Stimulated activated CD4-positive, alpha-beta T cell treated with anti-CD3 and anti-CD28 coated beads, Interleukin-1b, Interleukin-23, amount 100 ng/mL, for 4 hours (primary cell): ENCODE data around the gene NIPA2.
"Not testable (repeated sequence)": the region's sequence is repeated elsewhere in the genome, so short reads cannot be mapped to it uniquely, and the experiment has no call there.

Experiments used
- DNase-seq, 2 donors: peaks; one replicate each; pipeline ENCODE4 v3.0.0-alpha.2; 2020; ENCODE audit warnings: low read depth in 2 of 2

NIPA2 gene

DNA sequence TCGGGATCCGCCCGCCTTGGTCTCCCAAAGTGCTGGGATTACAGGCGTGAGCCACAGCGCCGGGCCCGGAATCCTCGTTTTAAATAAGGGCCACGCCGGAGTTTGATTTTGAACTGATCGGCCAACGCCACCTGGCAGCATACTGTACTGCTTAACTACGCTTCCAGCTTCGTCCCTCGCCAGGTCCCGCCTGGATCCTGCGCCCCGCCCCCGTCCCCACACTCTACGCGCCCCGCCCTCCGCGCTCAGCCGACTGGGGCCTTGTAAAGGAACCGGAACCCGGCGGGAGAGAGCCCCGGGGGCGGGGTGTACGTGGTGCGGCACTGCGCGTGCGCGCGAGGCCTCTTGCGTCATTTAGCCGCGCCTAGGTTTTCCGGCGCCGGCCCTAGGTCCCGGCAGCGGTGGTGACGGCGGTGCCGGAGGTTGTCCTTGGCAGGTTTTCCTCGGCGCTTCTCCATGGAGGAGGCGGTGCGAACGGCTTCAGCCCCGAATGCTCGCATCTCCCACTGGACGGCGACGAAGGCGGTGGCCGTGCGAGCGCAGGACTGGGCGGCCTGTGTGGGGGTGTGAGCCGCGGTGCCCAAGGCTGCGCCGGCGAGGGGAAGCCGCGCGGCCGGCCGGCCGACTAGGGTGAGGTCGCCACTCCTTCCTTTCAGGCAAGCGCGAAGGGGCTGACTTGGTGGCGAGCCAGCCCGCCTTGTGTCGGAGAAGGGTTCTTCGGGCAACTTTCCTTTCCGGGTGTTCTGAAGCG is at the start of gene NIPA2:
NIPA2 (plus strand) TSS at position 375 of the 751 bp plus-strand sequence. CDS start 13,066 bp downstream, outside the sequence.
- peak; percentile 98 to 99 for DNase-seq

GRCh38 chr15:22794063-22794462 is 44.4 kb upstream of the NIPA2 start:
- no peak for DNase-seq

GRCh38 chr15:22794621-22795167 is 43.8 kb upstream of the NIPA2 start:
- no peak for DNase-seq

- no peak for DNase-seq
These were observed 43.0 kb upstream of the NIPA2 start for GRCh38 chr15:22795206-22796063.

DNA sequence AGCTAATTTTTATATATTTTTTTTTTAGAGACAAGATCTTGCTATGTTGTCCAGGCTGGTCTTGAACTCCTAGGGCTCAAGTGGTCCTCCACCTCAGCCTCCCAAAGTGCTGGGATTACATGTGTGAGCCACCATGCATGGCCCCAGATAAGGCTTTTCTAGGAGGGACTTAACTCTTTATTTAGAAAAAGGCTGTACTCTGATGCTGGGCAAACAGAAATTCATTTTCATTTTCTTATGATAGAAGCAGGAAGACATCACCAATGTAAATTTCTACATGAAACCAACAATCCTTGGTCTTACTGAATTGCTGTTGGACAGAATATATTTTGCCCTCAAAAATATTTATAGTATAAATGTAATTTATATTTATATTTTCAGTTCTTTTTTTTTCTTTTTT is 42.4 kb upstream of the NIPA2 start:
- no peak for DNase-seq

GRCh38 chr15:22799902-22800301 is 38.6 kb upstream of the NIPA2 start:
- no peak for DNase-seq

- DNase-seq, result not testable (repeated sequence)
These were observed 35.5 kb upstream of the NIPA2 start for GRCh38 chr15:22803006-22803405.

DNA sequence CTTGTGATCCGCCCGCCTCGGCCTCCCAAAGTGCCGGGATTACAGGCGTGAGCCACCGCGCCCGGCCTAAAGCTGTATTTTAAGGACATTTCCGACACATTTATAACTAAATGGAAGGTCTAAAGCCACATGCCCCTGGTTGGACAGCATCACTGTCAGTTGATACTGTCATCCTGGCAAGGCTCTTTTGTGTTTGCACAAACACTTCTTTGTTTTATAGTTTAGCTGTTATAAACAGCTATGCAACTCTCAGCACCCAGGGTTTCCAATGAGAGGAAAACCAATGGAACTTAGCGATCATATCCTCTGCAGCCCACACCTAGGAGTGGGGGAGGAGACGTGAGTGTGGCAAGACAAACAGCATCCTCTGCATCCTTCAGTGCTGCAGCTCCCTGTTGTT is 32.3 kb upstream of the NIPA2 start:
- DNase-seq, result no peak

DNA sequence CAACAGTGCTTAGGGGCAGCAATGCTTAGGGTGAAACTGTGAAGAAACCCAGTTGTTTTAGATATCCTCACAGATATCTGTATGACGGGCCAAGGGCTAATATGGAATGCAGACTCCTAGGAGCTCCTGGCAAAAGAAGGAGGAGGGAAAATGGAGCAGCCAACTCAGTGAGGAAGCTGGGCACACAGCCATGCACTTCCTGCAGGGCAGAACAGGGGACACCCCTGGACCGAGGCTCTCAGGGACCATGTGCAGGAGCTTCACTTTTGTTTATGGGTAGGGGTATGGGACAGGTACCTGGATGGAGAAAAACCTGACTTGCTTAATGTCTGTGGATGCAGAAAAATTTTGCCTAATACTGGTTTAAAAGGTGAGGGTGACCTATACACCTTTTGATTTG is 31.8 kb upstream of the NIPA2 start:
- no peak for DNase-seq

DNA sequence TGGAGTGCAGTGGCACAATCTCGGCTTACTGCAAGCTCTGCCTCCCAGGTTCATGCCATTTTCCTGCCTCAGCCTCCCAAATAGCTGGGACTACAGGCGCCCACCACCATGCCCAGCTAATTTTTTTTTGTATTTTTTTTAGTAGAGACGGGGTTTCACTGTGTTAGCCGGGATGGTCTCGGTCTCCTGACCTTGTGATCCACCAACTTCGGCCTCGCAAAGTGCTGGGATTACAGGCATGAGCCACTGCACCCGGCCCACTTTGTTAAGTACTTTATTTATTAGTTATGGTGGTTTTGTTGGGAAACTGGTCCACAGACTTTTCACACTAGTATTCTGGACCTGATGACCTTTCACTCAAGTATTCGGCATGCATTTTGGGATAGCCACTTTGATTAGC is 30.6 kb upstream of the NIPA2 start:
- not testable (repeated sequence) for DNase-seq

- DNase-seq, result no peak
These were observed 30.2 kb upstream of the NIPA2 start for GRCh38 chr15:22808240-22808639.

- no peak for DNase-seq
These were observed 29.6 kb upstream of the NIPA2 start for GRCh38 chr15:22808761-22809280.

DNA sequence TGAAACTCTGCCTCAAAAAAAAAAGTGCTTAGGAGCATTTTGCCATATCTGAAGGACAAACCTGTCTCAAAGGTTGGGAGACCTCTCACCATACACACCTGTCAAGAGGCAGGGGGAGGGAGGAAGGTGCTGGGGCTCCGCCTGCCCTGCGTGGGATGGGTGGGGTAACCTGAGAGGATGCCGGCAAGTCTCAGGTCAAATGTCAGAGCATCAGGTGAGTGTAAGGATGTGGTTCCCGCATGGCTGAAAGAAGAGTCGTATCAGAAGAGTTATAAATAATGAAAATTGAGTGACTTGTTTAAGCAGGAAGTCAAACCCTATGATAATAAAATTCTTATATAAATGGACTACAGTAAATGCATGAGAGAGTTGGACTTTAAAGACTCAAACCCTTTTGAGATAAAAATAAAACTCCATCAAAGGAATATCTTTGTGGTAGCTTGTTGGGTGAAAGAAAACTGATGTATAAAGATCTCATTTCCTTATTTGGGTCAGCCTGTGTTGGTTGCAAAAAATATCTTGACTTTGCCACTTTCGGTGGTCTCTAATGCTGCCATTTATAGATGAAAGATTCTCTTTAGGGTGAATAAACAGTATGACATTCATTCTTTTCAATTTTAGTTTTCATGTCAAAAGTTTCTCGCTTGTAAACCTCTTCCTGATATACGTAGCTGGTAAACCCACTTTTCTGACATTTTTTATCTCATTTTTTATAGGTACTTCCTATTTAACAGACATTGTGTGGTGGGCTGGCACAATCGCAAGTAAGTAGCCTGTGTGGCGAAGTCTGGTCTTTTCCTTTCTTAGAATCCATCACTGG is 28.2 kb upstream of the NIPA2 start:
- DNase-seq, result no peak

DNA sequence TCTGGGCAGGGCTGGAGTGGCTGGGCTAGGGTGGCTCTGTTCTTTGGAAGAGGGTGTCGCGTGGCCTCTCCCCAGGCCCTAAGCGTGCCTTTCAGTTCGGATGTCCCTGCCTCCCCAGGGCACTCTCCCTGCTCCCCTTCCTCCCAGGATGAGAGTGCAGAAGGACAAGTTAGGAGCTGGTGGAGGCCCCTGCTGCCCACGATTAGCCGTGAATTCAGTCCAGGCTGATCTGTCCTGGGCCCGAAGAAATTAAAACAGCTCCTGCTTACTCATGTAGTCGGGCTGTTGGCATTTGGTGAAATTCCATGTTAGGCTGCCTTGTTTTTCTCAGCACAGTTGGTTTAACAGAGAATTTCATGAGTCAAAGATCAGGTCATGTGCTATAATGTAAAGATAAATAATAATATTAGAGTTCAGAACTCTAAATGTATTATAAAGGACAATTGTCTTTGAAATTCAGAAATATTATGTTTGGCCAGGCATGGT is 27.6 kb upstream of the NIPA2 start:
- DNase-seq, result no peak

DNA sequence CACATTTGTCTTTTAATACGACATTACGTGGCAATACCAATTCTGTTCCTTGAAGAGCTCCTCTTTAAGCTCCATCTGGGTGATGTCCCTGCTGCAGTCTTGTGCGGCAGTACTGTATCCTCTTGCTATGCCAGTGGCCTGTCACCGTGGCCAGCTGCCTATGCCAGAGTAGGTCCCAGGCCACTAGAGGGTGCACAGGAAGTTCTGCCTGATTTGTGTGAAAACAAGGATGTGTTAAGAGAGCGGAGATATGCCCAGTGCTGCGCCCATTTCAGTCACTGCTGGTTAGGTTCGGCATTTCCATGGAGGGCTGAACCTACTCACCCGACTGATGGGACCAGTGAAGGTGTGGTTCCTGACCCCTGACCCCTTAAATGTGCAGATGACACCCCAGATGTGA is 26.8 kb upstream of the NIPA2 start:
- DNase-seq, result no peak

DNA sequence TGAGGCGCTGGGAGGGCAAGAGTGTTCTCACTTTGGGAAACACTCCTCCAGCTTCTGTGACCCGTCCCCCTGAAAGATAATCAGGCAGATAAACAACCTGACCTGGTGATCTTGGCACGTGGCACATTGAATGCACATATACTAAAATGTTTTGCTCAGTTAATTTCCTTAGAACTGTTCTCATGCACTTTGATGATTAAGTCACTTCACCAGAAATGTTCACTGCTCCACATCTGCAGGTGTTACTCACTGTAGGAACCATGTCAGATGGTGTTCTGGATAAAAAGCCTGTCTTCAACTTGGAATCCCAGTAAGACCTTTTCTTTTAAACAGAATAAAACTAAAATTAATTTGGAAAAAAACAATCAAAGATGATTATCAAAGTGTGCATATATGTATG is 24.6 kb upstream of the NIPA2 start:
- no peak for DNase-seq

DNA sequence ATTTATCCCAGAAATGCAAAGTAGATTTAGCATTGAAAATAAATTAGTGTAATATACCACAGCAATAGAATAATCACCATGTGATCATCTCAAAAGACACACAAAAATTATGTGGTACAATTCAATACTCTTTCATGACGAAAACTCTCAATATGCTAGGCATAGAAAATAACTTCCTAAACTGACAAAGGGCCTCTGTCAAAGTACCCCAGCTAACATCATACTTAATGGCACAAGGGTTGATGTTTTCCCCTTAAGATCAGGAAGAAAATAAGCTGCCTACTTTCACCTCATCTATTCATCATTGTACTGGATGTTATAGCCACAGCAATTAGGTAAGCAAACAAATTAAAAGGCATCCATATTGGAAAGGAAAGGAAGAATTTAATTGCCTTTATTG is 22.7 kb upstream of the NIPA2 start:
- no peak for DNase-seq

DNA sequence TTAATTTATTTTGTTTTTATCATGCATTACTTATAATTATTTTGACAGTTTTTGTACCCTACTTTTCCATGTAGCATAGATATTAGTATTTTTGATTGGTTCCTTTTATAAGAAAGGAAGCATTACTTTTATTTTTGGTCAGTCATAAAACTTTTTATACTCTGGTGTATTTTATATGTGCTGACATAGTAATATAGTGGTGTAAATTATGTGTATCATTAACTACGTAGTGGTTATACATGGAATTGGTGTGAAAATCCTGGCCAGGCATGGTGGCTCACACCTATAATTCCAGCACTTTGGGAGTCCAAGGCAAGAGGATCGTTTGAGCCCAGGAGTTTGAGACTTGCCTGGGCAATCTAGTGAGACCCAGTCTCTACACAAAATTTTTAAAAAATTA is 18.8 kb upstream of the NIPA2 start:
- DNase-seq, result no peak

DNA sequence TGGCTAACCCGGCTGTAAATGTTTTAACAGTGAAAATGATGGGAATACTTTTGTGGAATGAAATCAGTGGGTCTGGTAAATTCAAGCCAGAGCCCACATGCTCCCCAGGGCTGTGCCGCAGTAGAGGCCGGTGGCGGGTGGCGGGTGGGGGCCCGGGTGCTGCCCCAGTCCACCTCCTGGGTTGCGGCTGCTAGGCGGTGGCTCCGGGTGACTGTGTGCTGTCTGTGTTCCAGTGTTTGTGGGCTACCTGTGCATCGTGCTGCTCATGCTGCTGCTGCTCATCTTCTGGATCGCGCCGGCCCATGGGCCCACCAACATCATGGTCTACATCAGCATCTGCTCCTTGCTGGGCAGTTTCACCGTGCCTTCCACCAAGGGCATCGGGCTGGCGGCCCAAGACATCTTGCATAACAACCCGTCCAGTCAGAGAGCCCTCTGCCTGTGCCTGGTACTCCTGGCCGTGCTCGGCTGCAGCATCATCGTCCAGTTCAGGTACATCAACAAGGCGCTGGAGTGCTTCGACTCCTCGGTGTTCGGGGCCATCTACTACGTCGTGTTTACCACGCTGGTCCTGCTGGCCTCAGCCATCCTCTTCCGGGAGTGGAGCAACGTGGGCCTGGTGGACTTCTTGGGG is 14.9 kb upstream of the NIPA2 start:
- no peak for DNase-seq

DNA sequence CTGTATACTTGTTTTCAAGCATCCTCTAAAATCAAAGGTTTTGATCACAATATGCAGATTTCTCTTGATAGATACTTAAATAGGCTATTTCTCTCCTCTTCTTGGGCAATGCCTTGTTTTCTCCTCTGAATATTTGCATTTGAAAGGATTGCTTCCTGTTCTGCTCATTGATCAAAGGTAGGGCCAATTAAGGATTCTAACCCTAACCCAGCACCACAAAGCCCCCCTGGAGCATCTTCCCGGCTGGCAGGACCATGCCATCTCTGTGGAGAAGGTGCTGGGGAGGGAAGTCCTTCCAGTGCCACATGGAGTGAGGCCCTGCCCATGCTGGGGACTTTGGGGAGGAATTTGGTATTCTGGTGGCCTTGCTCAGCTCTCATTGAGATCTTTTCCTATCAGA is 11.3 kb upstream of the NIPA2 start:
- DNase-seq, result no peak

GRCh38 chr15:22831473-22831872 is 7.0 kb upstream of the NIPA2 start:
- no peak for DNase-seq
